HUDEP-2 (cell line): Measurements from ENCODE around the gene LBP.

Experiments used
- DNase-seq, 76 experiments: peaks; one replicate each; lab custom pipeline; 2025; ENCODE audit not compliant: unreplicated experiment in 76 of 76; lab: John Stamatoyannopoulos, UW

The LBP gene

GRCh38 chr20:38426006-38426897 is 80.0 kb downstream of the LBP start:
- DNase-seq = peak in 5 of 76 experiments; percentile 5 to 28 (median 11)
